A549 (cell line): Measurements from ENCODE around the gene RERE. TPM values are rescaled to one million over a fixed set of nuclear protein-coding genes. Genes with fewer than 3 reads are reported as not detected.

ENCODE experiments used
- ATAC-seq, 2 experiments: fragments of 200-7000 bp in 1 of 2; fragments of >200 bp in 1 of 2; cut with Nextera tagmentation in 1 of 2; cut with Tn5 transposase in 1 of 2; 3 replicates each; pipeline versions ENCODE4 v1.8.0 to v1.9.1; 2018 to 2020; ENCODE audit warnings: mild to moderate bottlenecking in 1 of 2, moderate library complexity in 1 of 2
- CTCF ChIA-PET: fragments of 300-600 bp; sonication (Branson Sonifier 250); formaldehyde crosslinking; extraction: SDS; loops from one replicate; lab custom pipeline; 2021; ENCODE audit warnings: antibody characterized with exemption, inconsistent platforms; lab: Yijun Ruan, JAX
- POLR2A ChIA-PET: fragments of 350-600 bp; formaldehyde crosslinking; extraction: SDS; loops from one replicate; lab custom pipeline; 2021; ENCODE audit warnings: antibody characterized with exemption, inconsistent platforms; lab: Yijun Ruan, JAX
- DNase-seq, 2 experiments: peaks; one replicate each; pipeline versions ENCODE4 v3.0.0 to v3.0.0-alpha.2; 2011 to 2016; ENCODE audit warnings: low read depth in 1 of 2, low spot score in 1 of 2
- FAIRE-seq: peaks from 2 replicates; lab custom pipeline; 2011; peaks lifted over from hg19 to GRCh38; lab: Jason Lieb, UNC
- H3K27ac ChIP-seq, 2 experiments: fragments of >200 bp; sonication (Bioruptor Twin); formaldehyde crosslinking; 3 replicates each; pipeline ENCODE4 v1.5.1; 2016 to 2017
- H3K4me1 ChIP-seq: fragments of >200 bp; sonication (Bioruptor Twin); formaldehyde crosslinking; 3 replicates; pipeline ENCODE4 v1.6.1; 2016
- H3K4me2 ChIP-seq: fragments of >200 bp; sonication (Bioruptor Twin); formaldehyde crosslinking; 3 replicates; pipeline ENCODE4 v1.6.1; 2016
- H3K4me3 ChIP-seq: fragments of >200 bp; sonication (Bioruptor Twin); formaldehyde crosslinking; 3 replicates; pipeline ENCODE4 v1.5.1; 2016
- H3K9me3 ChIP-seq: fragments of >200 bp; sonication (Bioruptor Twin); formaldehyde crosslinking; 3 replicates; pipeline ENCODE4 v1.6.1; 2016
- CBX2 ChIP-seq: fragments of 200-600 bp; sonication (generic); IDR thresholded peaks from 2 replicates; pipeline ENCODE4 v1.6.1; 2016; ENCODE audit warnings: low read depth, mild to moderate bottlenecking, borderline replicate concordance
- CBX8 ChIP-seq: fragments of 200-600 bp; sonication (generic); IDR thresholded peaks from 2 replicates; pipeline ENCODE4 v1.6.1; 2016
- CEBPB ChIP-seq, 2 experiments: fragments of >200 bp in 1 of 2; sonication (Bioruptor Twin) in 1 of 2; formaldehyde crosslinking in 1 of 2; IDR thresholded peaks; 2 replicates each; pipeline ENCODE4 v1.6.1; 2012 to 2016
- CTCF ChIP-seq: fragments of >200 bp; sonication (Bioruptor Twin); formaldehyde crosslinking; IDR thresholded peaks from 3 replicates; pipeline ENCODE4 v1.5.1; 2016
- ELK1 ChIP-seq: fragments of 150-350 bp; IDR thresholded peaks from 2 replicates; pipeline ENCODE4 v1.6.1; 2014; ENCODE audit warnings: low read depth, mild to moderate bottlenecking, low read length
- ESRRA ChIP-seq: fragments of 150-350 bp; IDR thresholded peaks from 2 replicates; pipeline ENCODE4 v1.6.1; 2014; ENCODE audit warnings: mild to moderate bottlenecking, low read length, borderline replicate concordance
- FOSL2 ChIP-seq, 2 experiments: fragments of 450-650 bp in 1 of 2; fragments of >200 bp in 1 of 2; sonication (Bioruptor Twin) in 1 of 2; formaldehyde crosslinking; IDR thresholded peaks; 2 replicates each; pipeline versions ENCODE4 v1.5.0 to v1.6.1; 2016 to 2020; ENCODE audit warnings: mild to moderate bottlenecking in 1 of 2, moderate library complexity in 1 of 2
- GATA3 ChIP-seq: IDR thresholded peaks from 2 replicates; pipeline ENCODE4 v1.6.1; 2012; ENCODE audit warnings: borderline replicate concordance
- HDAC2 ChIP-seq: fragments of 200-600 bp; sonication (generic); IDR thresholded peaks from 2 replicates; pipeline ENCODE4 v1.6.1; 2016
- HES2 ChIP-seq: fragments of >200 bp; sonication (Bioruptor Twin); formaldehyde crosslinking; IDR thresholded peaks from 2 replicates; pipeline ENCODE4 v1.6.1; 2016
- HOXA7 ChIP-seq: fragments of 250-450 bp; sonication (Bioruptor Pico); IDR thresholded peaks from 2 replicates; pipeline ENCODE4 v1.5.0; 2020; ENCODE audit warnings: mild to moderate bottlenecking, moderate library complexity
- NFE2L2 ChIP-seq: fragments of 150-350 bp; conservative IDR thresholded peaks from 2 replicates; pipeline ENCODE4 v1.6.1; 2014; ENCODE audit warnings: low read length
- NPAS2 ChIP-seq: fragments of 250-450 bp; sonication (Bioruptor Pico); IDR thresholded peaks from 2 replicates; pipeline ENCODE4 v1.8.0; 2022; ENCODE audit warnings: mild to moderate bottlenecking, moderate library complexity, borderline replicate concordance
- PHF8 ChIP-seq: fragments of 200-600 bp; sonication (generic); IDR thresholded peaks from 2 replicates; pipeline ENCODE4 v1.6.1; 2016; ENCODE audit warnings: low read depth, mild to moderate bottlenecking, antibody characterized with exemption, moderate library complexity, borderline replicate concordance
- SREBF2 ChIP-seq: fragments of 450-650 bp; IDR thresholded peaks from 2 replicates; pipeline ENCODE4 v1.6.1; 2014; ENCODE audit warnings: mild to moderate bottlenecking, moderate library complexity
- ZC3H11A ChIP-seq: fragments of 450-650 bp; IDR thresholded peaks from 2 replicates; pipeline ENCODE4 v1.6.1; 2014; ENCODE audit warnings: antibody characterized with exemption, mild to moderate bottlenecking
- WGBS: methylation state at CpG from one replicate; pipeline ENCODE4 v1.1.6; 2017; ENCODE audit errors: missing lambda C conversion rate; 5-methylcytosine and 5-hydroxymethylcytosine counted together
- polyA plus RNA-seq, 4 experiments: library from polyadenylated mRNA; depleted of rRNA in 3 of 4; stranded (reverse); fragments of >200 nt; fragmentation: RNase III in 1 of 4; extraction: RNeasy Plus Mini Kit Qiagen cat#74134 plus additional on column Dnase treatment in 1 of 4; gene quantifications; 2 replicates in 3 of 4; 3 replicates in 1 of 4; pipeline ENCODE4 v1.2.3, GENCODE V29; 2011 to 2017
- TF ChIP-seq, protein P1 (sequence below): IDR thresholded peaks from 2 replicates; pipeline ENCODE4 v1.6.1; 2012
- TF ChIP-seq, protein P2 (sequence below): fragments of 250-450 bp; sonication (Bioruptor Pico); IDR thresholded peaks from 2 replicates; pipeline ENCODE4 v1.5.0; 2020; ENCODE audit warnings: low read depth, mild to moderate bottlenecking, moderate library complexity
- TF ChIP-seq, protein P3 (sequence below): fragments of 200-600 bp; sonication (generic); IDR thresholded peaks from 2 replicates; pipeline ENCODE4 v1.6.1; 2016; ENCODE audit warnings: antibody characterized with exemption, mild to moderate bottlenecking, moderate library complexity

Gene RERE
- polyA plus RNA-seq, 2 of the 4 experiments (the other 2 are of a cell fraction) = 12.6 to 28.6 TPM

GRCh38 chr1:8509579-8509978 lies 307.9 kb downstream of the RERE start:
- CTCF ChIA-PET = interaction anchor here (0.6 kb wide), 2 partner anchors 27 to 42 kb away, joined by 3 to 4 read pairs; no protein-coding TSS in a partner anchor
- 92% methylated on average over 7 of the region's 7 CpGs for WGBS
- Histone ChIP-seq H3K9me3 (no peaks in the 10 kb centered on the region), H3K4me3 (no peak overlapping the region)
- no peak for FAIRE-seq
- no peak for ATAC-seq
- no peak for TF ChIP-seq GATA3
- no peak for TF ChIP-seq CBX2
- TF ChIP-seq CBX8 = no peak
- TF ChIP-seq, protein P1, sequence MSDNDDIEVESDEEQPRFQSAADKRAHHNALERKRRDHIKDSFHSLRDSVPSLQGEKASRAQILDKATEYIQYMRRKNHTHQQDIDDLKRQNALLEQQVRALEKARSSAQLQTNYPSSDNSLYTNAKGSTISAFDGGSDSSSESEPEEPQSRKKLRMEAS = no peak
- TF ChIP-seq FOSL2 (IDR thresholded peaks at IDR 0.05) = no peak
- no peak for TF ChIP-seq FOSL2 (CRISPR knock-in tag; IDR thresholded peaks at IDR 0.05)
- TF ChIP-seq NPAS2 = no peak
- TF ChIP-seq CEBPB (IDR thresholded peaks at IDR 0.05) = no peak
- no peak for TF ChIP-seq PHF8
- no peak for TF ChIP-seq HES2
- TF ChIP-seq, protein P2, sequence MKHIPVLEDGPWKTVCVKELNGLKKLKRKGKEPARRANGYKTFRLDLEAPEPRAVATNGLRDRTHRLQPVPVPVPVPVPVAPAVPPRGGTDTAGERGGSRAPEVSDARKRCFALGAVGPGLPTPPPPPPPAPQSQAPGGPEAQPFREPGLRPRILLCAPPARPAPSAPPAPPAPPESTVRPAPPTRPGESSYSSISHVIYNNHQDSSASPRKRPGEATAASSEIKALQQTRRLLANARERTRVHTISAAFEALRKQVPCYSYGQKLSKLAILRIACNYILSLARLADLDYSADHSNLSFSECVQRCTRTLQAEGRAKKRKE (CRISPR knock-in tag) = no peak
- TF ChIP-seq CTCF = no peak
- TF ChIP-seq, protein P3, sequence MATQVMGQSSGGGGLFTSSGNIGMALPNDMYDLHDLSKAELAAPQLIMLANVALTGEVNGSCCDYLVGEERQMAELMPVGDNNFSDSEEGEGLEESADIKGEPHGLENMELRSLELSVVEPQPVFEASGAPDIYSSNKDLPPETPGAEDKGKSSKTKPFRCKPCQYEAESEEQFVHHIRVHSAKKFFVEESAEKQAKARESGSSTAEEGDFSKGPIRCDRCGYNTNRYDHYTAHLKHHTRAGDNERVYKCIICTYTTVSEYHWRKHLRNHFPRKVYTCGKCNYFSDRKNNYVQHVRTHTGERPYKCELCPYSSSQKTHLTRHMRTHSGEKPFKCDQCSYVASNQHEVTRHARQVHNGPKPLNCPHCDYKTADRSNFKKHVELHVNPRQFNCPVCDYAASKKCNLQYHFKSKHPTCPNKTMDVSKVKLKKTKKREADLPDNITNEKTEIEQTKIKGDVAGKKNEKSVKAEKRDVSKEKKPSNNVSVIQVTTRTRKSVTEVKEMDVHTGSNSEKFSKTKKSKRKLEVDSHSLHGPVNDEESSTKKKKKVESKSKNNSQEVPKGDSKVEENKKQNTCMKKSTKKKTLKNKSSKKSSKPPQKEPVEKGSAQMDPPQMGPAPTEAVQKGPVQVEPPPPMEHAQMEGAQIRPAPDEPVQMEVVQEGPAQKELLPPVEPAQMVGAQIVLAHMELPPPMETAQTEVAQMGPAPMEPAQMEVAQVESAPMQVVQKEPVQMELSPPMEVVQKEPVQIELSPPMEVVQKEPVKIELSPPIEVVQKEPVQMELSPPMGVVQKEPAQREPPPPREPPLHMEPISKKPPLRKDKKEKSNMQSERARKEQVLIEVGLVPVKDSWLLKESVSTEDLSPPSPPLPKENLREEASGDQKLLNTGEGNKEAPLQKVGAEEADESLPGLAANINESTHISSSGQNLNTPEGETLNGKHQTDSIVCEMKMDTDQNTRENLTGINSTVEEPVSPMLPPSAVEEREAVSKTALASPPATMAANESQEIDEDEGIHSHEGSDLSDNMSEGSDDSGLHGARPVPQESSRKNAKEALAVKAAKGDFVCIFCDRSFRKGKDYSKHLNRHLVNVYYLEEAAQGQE = no peak
- TF ChIP-seq ESRRA = no peak
- no peak for TF ChIP-seq ELK1
- no peak for TF ChIP-seq ZC3H11A
- no peak for TF ChIP-seq HDAC2
- TF ChIP-seq NFE2L2 = no peak
- no peak for TF ChIP-seq HOXA7 (CRISPR knock-in tag)
- no peak for TF ChIP-seq SREBF2
- TF ChIP-seq, all 56 proteins: peak for 0
- no peak overlapping the region for H3K27ac ChIP-seq
- POLR2A ChIA-PET = no interaction called here
- H3K4me2 ChIP-seq = no peak overlapping the region
- no peaks in the 10 kb centered on the region for H3K4me1 ChIP-seq
- no peak for DNase-seq
